Measurements from ENCODE around the gene CRACDL.

DNA sequence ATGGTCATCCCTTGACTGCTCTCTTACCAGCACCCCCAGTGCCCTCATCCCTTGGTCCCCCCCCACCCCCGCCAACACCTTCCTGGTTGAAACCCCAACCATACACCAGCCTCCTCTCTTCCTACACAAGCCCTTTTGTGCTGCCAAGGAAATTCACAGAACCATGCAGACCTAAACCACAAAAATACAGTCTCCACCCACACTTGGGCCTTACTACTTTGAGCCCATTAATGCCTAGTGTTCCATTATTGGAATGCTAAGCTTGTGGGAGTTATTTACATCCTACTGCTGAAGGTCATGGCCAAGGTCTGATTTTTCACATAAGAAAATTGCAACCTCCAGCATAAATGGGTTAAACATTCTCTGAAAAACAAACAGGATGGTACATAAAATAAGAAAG is 4.1 kb upstream of the CRACDL start:
- no peak for TF ChIP-seq ARNT (IDR thresholded peaks at IDR 0.05)
- no peak for TF ChIP-seq TARDBP (IDR thresholded peaks at IDR 0.05)
- TF ChIP-seq HDGF (IDR thresholded peaks at IDR 0.05; ENCODE audit: borderline replicate concordance) = no peak
- TF ChIP-seq ELF4 (IDR thresholded peaks at IDR 0.05) = no peak
- TF ChIP-seq L3MBTL2 (conservative IDR thresholded peaks at IDR 0.05) = no peak
- TF ChIP-seq FOXM1 (IDR thresholded peaks at IDR 0.05; ENCODE audit: borderline replicate concordance) = no peak
- TF ChIP-seq ZNF384 (IDR thresholded peaks at IDR 0.05) = no peak
- TF ChIP-seq SUZ12 (IDR thresholded peaks at IDR 0.05) = no peak
- TF ChIP-seq FOXA1 (IDR thresholded peaks at IDR 0.05) = no peak
- no peak for TF ChIP-seq NFRKB (IDR thresholded peaks at IDR 0.05)
- no peak for TF ChIP-seq LEF1 (IDR thresholded peaks at IDR 0.05; ENCODE audit: borderline replicate concordance)
- TF ChIP-seq BHLHE40 (IDR thresholded peaks at IDR 0.05; ENCODE audit: borderline replicate concordance) = no peak

Measured in HEK293T (cell line).